HG02588 (cell line): ENCODE data around the gene CD84.
A peak's percentile ranks its signal among the peaks of the same experiment; 100 is the strongest.
"Not testable (repeated sequence)": the region's sequence is repeated elsewhere in the genome, so short reads cannot be mapped to it uniquely, and the experiment has no call there.

Experiments
- ATAC-seq: cut with Tn5 transposase; IDR thresholded peaks from one replicate; pipeline ENCODE4 v1.9.1; 2021; ENCODE audit warnings: mild to moderate bottlenecking, moderate library complexity; ENCODE audit not compliant: unreplicated experiment

The CD84 gene

DNA sequence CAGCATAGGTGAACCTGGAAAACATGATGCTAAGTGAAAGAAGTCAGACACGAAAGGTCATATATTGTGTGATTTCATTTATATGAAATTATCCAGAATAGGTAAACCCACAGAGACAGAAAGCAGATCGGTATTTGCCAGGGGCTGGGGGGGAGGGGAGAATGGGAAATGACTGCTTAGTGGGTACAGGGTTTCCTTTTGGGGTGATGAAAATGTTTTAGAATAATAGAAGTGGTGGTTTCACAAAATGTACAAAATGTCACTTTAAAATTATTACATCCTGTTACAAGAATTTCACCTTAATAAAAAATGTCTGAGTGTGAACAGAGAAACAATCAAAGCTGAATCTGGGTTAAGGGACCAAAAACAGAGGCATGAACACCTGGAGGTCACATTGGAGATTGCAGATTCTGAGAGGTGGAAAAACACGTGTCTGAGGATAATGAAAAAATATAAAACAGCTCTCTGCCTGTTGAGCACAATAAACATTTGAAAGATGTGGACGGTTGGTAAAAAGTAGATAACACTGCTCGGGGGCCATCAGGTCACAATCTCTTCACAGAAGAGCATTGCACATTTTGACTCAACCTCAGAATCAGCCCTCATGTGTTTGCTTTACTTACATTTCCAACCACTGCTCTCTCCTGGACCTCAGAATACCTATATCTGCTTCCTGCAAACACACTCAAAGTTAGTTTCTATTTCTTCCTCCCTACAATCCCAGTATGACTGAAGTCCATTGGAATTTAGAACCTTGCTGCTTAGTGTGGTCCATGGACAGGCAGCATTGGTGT is 59.5 kb downstream of the CD84 start:
- ATAC-seq: peak; percentile 42

DNA sequence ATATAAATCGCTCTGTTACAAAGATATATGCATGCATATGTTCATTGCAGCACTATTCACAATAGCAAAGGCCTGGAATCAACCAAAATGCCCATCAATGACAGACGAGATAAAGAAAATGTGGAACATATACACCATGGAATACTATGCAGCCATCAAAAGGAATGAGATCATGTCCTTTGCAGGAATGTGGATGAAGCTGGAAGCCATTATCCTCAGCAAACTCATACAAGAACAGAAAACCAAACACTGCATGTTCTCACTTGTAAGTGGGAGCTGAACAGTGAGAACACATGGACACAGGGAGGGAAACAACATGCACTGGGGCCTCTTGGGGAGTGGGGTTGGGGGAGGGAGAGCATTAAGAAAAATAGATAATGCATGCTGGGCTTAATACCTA is 61.8 kb downstream of the CD84 start:
- not testable (repeated sequence) for ATAC-seq

DNA sequence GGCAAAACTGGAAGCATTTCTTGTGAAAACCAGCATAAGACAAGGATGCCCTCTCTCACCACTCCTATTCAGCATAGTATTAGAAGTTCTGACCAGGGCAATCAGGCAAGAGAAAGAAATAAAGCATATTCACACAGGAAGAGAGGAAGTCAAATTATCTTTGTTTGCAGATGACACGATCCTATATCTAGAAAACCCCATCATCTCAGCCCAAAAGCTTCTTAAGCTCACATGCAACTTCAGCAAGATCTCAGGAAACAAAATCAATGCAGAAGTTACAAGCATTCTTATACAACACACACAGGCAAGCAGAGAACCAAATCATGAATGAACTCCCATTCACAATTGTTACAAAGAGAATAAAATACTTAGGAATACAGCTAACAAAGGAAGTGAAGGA is 63.4 kb downstream of the CD84 start:
- not testable (repeated sequence) for ATAC-seq

DNA sequence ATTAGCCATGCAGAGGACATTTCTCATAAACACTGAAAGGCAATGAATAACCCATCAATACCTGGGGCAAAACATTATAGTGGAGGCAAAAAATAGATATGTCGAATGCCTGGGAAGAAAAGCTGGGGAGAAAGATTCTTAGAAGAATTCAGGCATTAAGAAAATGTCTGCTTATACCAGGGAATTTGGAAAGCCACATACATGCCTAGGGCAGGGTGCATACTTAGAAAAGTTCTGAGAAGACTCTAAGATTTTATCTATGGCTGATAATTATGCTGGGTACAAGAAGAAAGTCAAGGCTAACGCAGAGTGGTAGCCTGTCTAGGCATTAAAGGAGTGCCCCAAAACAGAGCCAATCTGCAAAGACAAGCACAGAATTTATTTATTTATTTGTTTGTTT is 74.6 kb downstream of the CD84 start:
- ATAC-seq: no peak

GRCh38 chr1:160503087-160503486 is 76.2 kb downstream of the CD84 start:
- ATAC-seq: no peak

DNA sequence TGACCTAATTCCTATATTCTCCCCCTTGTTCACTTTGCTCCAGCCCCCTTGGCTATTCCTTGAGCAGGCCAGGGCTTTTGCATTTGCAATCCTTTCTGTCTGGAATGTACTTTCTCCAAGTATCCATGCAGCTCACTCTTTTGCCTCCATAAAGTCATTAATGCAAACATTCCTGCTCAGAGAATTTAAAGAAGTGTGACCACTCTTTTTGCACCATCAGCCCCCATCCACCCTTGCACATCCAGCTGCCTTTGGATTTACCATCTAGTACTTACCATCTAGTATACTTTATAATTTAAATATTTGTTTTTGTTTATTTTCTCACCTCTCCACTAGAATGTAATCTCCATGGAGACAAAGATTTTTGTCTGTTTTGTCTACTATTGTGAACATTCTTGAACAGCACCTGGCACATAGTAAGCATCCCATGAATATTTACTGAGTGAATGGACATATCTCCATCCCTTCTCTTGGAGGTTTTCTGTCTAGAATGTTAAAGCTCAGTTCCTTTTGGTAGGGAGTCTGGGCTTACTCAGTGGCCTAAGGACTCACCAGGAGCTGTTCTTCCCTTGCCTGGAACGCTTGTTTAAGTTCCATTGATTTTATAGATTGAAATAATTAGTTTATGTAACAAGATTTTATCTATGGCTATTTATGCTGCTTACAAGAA is 78.8 kb downstream of the CD84 start:
- ATAC-seq: no peak

GRCh38 chr1:160499631-160500030 is 79.7 kb downstream of the CD84 start:
- ATAC-seq: no peak

DNA sequence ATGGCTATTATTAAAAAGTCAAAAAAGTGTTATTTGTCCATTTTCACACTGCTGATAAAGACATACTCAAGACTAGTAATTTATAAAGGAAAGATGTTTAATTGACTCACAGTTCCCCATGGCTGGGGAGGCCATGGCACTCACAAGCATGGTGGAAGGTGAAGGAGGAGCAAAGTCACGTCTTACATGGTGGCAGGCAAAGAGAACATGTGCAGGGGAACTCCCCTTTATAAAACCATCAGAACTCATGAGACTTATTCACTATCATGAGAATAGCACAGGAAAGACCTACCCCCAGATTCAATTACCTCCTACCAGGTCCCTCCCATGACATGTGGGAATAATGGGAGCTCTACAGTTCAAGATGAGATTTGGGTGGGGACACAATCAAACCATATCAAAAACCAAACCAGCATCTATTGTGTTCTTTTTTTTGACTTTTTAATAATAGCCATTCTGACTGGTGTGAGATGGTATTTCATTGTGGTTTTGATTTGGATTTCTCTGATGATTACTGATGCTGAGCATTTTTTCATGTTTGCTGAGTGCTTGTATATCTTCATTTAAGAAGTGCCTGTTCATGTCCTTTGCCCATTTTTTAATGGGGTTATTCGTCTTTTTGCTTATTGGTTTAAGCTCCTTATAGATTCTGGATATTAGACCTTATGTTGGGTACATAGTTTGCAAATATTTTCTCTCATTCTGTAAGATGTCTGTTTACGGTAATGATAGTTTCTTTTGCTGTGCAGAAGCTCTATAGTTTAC is 80.8 kb downstream of the CD84 start:
- ATAC-seq: not testable (repeated sequence)

- no peak for ATAC-seq
These were observed 83.0 kb downstream of the CD84 start for GRCh38 chr1:160496334-160496733.

- ATAC-seq: no peak
These were observed 84.7 kb downstream of the CD84 start for GRCh38 chr1:160494620-160495019.

DNA sequence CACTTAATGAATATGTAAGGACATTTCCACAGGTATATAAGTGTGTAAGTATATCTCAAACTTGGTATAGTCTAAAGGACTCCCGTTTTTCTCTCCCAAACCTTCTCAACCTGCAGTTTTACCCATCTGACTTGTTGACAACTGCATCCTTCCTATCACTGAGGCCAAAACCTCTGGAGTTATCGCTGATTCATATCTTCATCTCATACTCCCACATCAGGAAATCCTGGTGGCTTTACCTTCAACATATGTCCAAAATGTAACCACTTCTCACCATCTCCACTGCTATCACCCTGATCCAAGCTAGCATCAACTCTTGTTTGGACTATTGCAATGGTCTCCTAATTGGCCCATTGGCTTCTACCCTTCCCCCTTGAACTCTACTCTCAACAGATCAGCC is 86.7 kb downstream of the CD84 start:
- no peak for ATAC-seq

GRCh38 chr1:160491981-160492380 is 87.3 kb downstream of the CD84 start:
- no peak for ATAC-seq
